ENCODE results near the gene MBD5.

MBD5 gene

GRCh38 chr2:148013876-148014275 is 7.0 kb upstream of the MBD5 start:
- H3K4me3 ChIP-seq (ENCODE audit: low read length), result no peak overlapping the region
- DNase-seq (ENCODE audit: low read depth), result peak; percentile 8
- TF ChIP-seq, protein P1, sequence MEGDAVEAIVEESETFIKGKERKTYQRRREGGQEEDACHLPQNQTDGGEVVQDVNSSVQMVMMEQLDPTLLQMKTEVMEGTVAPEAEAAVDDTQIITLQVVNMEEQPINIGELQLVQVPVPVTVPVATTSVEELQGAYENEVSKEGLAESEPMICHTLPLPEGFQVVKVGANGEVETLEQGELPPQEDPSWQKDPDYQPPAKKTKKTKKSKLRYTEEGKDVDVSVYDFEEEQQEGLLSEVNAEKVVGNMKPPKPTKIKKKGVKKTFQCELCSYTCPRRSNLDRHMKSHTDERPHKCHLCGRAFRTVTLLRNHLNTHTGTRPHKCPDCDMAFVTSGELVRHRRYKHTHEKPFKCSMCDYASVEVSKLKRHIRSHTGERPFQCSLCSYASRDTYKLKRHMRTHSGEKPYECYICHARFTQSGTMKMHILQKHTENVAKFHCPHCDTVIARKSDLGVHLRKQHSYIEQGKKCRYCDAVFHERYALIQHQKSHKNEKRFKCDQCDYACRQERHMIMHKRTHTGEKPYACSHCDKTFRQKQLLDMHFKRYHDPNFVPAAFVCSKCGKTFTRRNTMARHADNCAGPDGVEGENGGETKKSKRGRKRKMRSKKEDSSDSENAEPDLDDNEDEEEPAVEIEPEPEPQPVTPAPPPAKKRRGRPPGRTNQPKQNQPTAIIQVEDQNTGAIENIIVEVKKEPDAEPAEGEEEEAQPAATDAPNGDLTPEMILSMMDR (IDR thresholded peaks at IDR 0.05; ENCODE audit: insufficient read depth, low read depth, low read length, missing control alignments), result no peak

- no peak overlapping the region for H3K4me3 ChIP-seq (ENCODE audit: low read length)
- TF ChIP-seq, protein P1 (IDR thresholded peaks at IDR 0.05; ENCODE audit: insufficient read depth, low read depth, low read length, missing control alignments), result no peak
- no peak for DNase-seq (ENCODE audit: low read depth)
Measured at GRCh38 chr2:148014616-148015015, 6.3 kb upstream of the MBD5 start.

DNA sequence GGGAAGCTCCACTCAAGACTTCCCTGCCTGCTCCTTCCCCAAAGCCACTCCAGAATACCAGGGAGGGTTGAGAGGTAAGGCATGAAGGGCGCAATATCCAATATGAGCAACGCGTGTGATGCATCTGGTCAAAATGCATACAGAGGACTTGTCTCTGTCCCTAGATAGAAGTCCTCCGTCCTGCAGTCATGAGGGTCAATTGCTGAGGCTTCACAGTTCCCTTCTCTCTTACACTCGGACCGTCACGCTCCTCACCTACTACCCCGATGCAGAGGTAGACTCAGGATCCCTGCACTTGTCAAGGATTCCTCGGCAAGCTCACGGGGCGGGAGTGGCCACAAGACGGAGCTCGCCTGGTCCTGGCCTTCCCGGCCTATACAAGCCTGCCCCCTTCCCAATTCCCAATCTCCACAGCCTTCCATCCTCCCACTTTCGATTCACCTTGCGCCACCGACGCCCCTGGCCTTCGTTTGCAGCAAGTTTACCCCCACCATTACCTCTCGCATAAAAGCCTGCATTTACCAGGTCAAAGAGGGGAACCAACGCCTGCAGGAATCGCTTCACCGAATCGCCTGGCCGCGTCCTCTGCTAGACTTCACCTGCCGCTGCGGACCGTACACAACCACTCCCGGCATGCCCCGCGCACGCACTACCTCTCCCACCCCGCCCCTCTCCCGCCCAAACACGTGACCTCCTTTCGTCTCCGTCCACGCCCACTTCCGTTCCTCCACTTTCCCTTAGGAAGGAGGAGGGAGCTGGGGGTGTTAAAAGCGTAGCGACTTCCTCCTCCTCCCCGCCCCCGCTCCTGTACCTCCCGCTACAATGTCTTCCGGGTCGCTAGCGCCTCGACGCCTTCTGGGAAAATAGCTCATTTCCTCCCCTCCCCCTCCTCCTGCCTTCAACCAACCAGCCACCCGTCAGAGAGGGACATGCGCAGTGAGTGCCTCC is 506 bp upstream of the MBD5 start, which contains the start of gene ORC4:
ORC4 (minus strand) TSS at position 627 of the 948 bp plus-strand sequence. CDS start 44,779 bp downstream, outside the sequence.
- H3K4me3 ChIP-seq (ENCODE audit: low read length), result peak within 1 kb of the TSS; percentile 90
- peak; percentile 100 for DNase-seq (ENCODE audit: low read depth)
- TF ChIP-seq, protein P1 (IDR thresholded peaks at IDR 0.05; ENCODE audit: insufficient read depth, low read depth, low read length, missing control alignments), result peak; percentile 49

DNA sequence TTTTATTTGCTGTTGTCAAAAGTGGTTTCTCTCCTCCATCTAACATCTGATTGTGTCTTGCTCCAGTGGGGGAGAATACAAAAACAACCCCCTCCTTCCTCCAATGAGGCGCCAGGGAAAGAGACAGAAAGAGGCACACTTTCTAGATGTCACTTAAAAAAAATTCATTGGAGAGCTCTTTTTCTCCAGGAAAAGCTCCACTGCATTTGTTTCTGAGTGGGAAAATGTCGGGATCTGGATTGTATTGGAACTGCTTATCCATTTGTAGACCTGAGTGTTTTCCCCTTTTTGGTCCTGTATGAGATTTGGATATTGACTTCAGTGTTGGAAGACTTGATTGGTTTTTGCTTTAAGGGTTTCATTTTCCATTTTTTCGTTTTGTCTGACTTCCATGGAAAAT is 995 bp downstream of the MBD5 start:
- H3K4me3 ChIP-seq (ENCODE audit: low read length), result peak overlapping the region; percentile 88
- DNase-seq (ENCODE audit: low read depth), result peak; percentile 5
- TF ChIP-seq, protein P1 (IDR thresholded peaks at IDR 0.05; ENCODE audit: insufficient read depth, low read depth, low read length, missing control alignments), result no peak

DNA sequence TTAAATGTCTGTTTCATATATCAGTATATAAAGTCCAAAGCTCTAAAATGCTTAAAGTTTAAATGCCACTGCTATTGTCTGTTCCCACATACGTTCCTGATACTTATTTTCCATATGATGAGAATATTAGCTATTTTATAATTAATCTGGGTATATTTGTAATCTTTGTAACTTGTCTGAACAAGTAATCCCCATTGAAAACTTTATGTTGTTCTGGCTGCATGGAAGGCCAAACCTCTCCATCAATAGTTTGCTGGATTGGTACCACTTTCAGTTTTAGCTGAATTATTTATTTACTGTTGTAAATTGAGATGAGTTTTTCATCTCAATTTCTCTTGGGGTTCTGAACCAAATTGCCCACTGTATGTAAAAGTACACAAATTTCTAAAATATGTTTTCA is 1.5 kb downstream of the MBD5 start:
- DNase-seq (ENCODE audit: low read depth), result peak; percentile 5
- TF ChIP-seq, protein P1 (IDR thresholded peaks at IDR 0.05; ENCODE audit: insufficient read depth, low read depth, low read length, missing control alignments), result no peak
- peak overlapping the region; percentile 88 for H3K4me3 ChIP-seq (ENCODE audit: low read length)

DNA sequence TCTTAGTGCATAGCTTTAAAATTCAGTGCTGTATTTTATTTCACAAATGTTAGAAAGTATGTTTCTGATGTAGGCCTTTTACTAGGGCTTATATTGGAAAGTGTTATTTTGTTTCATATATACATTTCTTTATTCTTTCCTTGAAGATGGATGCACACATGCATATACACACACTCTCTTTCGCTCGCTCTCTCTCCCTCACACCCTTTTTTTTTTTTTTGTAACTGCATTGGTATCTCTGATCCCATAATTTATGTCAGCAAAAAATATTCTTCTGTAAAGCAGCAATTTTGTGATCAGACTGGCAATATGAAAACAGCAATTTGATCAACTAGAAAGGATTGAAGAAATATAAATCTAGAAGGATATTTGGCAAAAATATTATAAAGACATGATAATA is 2.0 kb downstream of the MBD5 start:
- H3K4me3 ChIP-seq (ENCODE audit: low read length), result peak overlapping the region; percentile 88
- TF ChIP-seq, protein P1 (IDR thresholded peaks at IDR 0.05; ENCODE audit: insufficient read depth, low read depth, low read length, missing control alignments), result no peak
- no peak for DNase-seq (ENCODE audit: low read depth)
